SU-DHL-6 (cell line): ENCODE data around the gene PTGDR.

Experiments used
- H2AFZ ChIP-seq: fragments of 200-600 bp; sonication (generic); 2 replicates; pipeline ENCODE4 v1.6.1; 2014; ENCODE audit warnings: low read depth, mild to moderate bottlenecking, moderate library complexity, mixed read lengths, antibody characterized with exemption, low read length; ENCODE audit not compliant: severe bottlenecking
- H3F3A ChIP-seq: fragments of 200-600 bp; shearing (Covaris generic); 2 replicates; pipeline ENCODE4 v1.6.0; 2016; ENCODE audit warnings: antibody characterized with exemption, mild to moderate bottlenecking; ENCODE audit not compliant: insufficient read depth
- H3K27ac ChIP-seq: fragments of 200-600 bp; sonication (generic); 2 replicates; pipeline ENCODE4 v1.5.1; 2016; ENCODE audit warnings: low read depth, mild to moderate bottlenecking, low read length, moderate library complexity, mixed read lengths
- H3K27me3 ChIP-seq: fragments of 200-600 bp; sonication (generic), shearing (Covaris generic); 2 replicates; pipeline ENCODE4 v1.6.0; 2014; ENCODE audit warnings: mild to moderate bottlenecking, low read length
- H3K36me3 ChIP-seq: fragments of 200-600 bp; sonication (generic); 2 replicates; pipeline ENCODE4 v1.6.1; 2014; ENCODE audit warnings: mild to moderate bottlenecking, low read length, mixed read lengths
- H3K4me2 ChIP-seq: fragments of 300-600, 200-600 bp; shearing (Covaris generic), sonication (generic); 2 replicates; pipeline ENCODE4 v1.6.0; 2014; ENCODE audit warnings: low read length, low read depth, mild to moderate bottlenecking; ENCODE audit not compliant: poor library complexity, severe bottlenecking
- H3K4me3 ChIP-seq: fragments of 200-600 bp; sonication (generic); 2 replicates; pipeline ENCODE4 v1.5.1; 2014; ENCODE audit warnings: antibody characterized with exemption, low read length, mild to moderate bottlenecking, mixed read lengths; ENCODE audit not compliant: insufficient read depth, poor library complexity, severe bottlenecking
- H3K79me2 ChIP-seq: fragments of 200-600 bp; sonication (generic); 2 replicates; pipeline ENCODE4 v1.6.1; 2014; ENCODE audit warnings: mild to moderate bottlenecking, low read length, moderate library complexity; ENCODE audit not compliant: insufficient read depth
- H3K9ac ChIP-seq: fragments of 200-600 bp; sonication (generic); 2 replicates; pipeline ENCODE4 v1.7.0; 2014; ENCODE audit warnings: mild to moderate bottlenecking, low read length
- H3K9me2 ChIP-seq: fragments of 200-600 bp; sonication (generic); replicated peaks from 2 replicates; pipeline ENCODE4 v1.6.1; 2014; ENCODE audit warnings: low read length; ENCODE audit not compliant: insufficient read depth
- H3K9me3 ChIP-seq: fragments of 200-600 bp; sonication (generic); 2 replicates; pipeline ENCODE4 v1.6.1; 2014; ENCODE audit warnings: low read length, mixed read lengths; ENCODE audit not compliant: insufficient read depth
- H4K20me1 ChIP-seq: fragments of 200-600 bp; sonication (generic); 2 replicates; pipeline ENCODE4 v1.6.1; 2014; ENCODE audit warnings: low read depth, mild to moderate bottlenecking, antibody characterized with exemption, low read length, moderate library complexity, mixed read lengths
- CTCF ChIP-seq: fragments of 200-600 bp; sonication (generic); IDR thresholded peaks from one replicate; pipeline ENCODE4 v1.5.1; 2017; ENCODE audit warnings: antibody characterized with exemption, mild to moderate bottlenecking, low read length, moderate library complexity; ENCODE audit not compliant: insufficient read depth, poor library complexity, severe bottlenecking
- EZH2phosphoT487 ChIP-seq: fragments of 200-600 bp; sonication (generic), shearing (Covaris generic); conservative IDR thresholded peaks from 2 replicates; pipeline ENCODE4 v1.6.1; 2018; ENCODE audit warnings: mild to moderate bottlenecking, antibody characterized with exemption, low read length, moderate library complexity, mixed read lengths

PTGDR gene

GRCh38 chr14:52305014-52305413 lies 37.5 kb downstream of the PTGDR start:
- no peak overlapping the region for H2AFZ ChIP-seq
- H3K9me3 ChIP-seq = no peaks in the 10 kb centered on the region
- TF ChIP-seq CTCF = no peak
- H3K36me3 ChIP-seq = no peaks in the 10 kb centered on the region
- no peak overlapping the region for H3K27ac ChIP-seq
- H3K4me3 ChIP-seq = no peak overlapping the region
- H3K9ac ChIP-seq = no peak overlapping the region
- H3F3A ChIP-seq = no peaks in the 10 kb centered on the region
- H3K4me2 ChIP-seq = no peak overlapping the region
- H3K79me2 ChIP-seq = no peaks in the 10 kb centered on the region
- H4K20me1 ChIP-seq = no peaks in the 10 kb centered on the region
- H3K9me2 ChIP-seq = no peaks in the 10 kb centered on the region
- no peaks in the 10 kb centered on the region for H3K27me3 ChIP-seq

GRCh38 chr14:52307376-52307775 lies 39.9 kb downstream of the PTGDR start:
- Histone ChIP-seq H3K9me2 (no peaks in the 10 kb centered on the region), H3K36me3 (no peaks in the 10 kb centered on the region), H3K4me2 (no peak overlapping the region), H3K27ac (no peak overlapping the region), H3K9ac (no peak overlapping the region), H3K27me3 (no peaks in the 10 kb centered on the region), H2AFZ (no peak overlapping the region), H3K9me3 (no peaks in the 10 kb centered on the region), H4K20me1 (no peaks in the 10 kb centered on the region), H3K4me3 (no peak overlapping the region), H3K79me2 (no peaks in the 10 kb centered on the region), H3F3A (no peaks in the 10 kb centered on the region)
- TF ChIP-seq CTCF (no peak), EZH2phosphoT487 (no peak)

- TF ChIP-seq CTCF (no peak), EZH2phosphoT487 (no peak)
- H3K27ac ChIP-seq = no peak overlapping the region
- H3K4me3 ChIP-seq = no peak overlapping the region
- no peaks in the 10 kb centered on the region for H3K27me3 ChIP-seq
- no peaks in the 10 kb centered on the region for H3K9me2 ChIP-seq
- no peaks in the 10 kb centered on the region for H3K9me3 ChIP-seq
- H2AFZ ChIP-seq = no peak overlapping the region
- H3K36me3 ChIP-seq = no peaks in the 10 kb centered on the region
- no peaks in the 10 kb centered on the region for H3K79me2 ChIP-seq
- no peak overlapping the region for H3K4me2 ChIP-seq
- H3F3A ChIP-seq = no peaks in the 10 kb centered on the region
- H4K20me1 ChIP-seq = no peaks in the 10 kb centered on the region
- no peak overlapping the region for H3K9ac ChIP-seq
Observed at GRCh38 chr14:52307905-52308304, 40.4 kb downstream of the PTGDR start.

- no peak for TF ChIP-seq CTCF
- TF ChIP-seq EZH2phosphoT487 = no peak
- no peak overlapping the region for H3K27ac ChIP-seq
- no peaks in the 10 kb centered on the region for H3K27me3 ChIP-seq
- H3K4me3 ChIP-seq = no peak overlapping the region
- H3K9me3 ChIP-seq = no peaks in the 10 kb centered on the region
- H3F3A ChIP-seq = no peaks in the 10 kb centered on the region
- no peaks in the 10 kb centered on the region for H3K79me2 ChIP-seq
- no peaks in the 10 kb centered on the region for H3K36me3 ChIP-seq
- H3K9me2 ChIP-seq = no peaks in the 10 kb centered on the region
- no peak overlapping the region for H2AFZ ChIP-seq
- H3K4me2 ChIP-seq = no peak overlapping the region
- no peak overlapping the region for H3K9ac ChIP-seq
- no peaks in the 10 kb centered on the region for H4K20me1 ChIP-seq
Observed at GRCh38 chr14:52310541-52310940, 43.0 kb downstream of the PTGDR start.
